ENCODE data around the gene HAUS8.

HAUS8 gene

DNA sequence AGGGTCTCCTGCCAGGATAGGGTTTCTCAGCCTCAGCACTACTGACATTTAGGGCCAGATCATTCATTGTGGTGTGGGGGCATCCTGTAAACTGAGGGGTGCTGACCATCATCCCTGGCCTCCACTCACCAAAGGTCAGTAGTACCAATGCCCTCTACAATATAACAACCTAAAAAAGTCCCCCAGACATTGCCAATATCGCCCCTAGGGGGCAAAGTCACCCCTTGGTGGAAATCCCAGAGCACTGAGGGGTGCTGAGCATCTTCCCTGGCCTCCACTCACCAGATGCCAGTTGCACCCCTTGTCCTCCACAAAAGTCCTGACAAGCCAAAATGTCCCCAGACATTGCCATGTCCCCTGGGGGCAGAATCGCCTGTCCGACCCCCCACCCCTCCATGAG lies 70.3 kb downstream of the HAUS8 start:
- no peak overlapping the region for H3K4me3 ChIP-seq (ENCODE audit: low read depth in 1 of 2, low read length in 2 of 2)

DNA sequence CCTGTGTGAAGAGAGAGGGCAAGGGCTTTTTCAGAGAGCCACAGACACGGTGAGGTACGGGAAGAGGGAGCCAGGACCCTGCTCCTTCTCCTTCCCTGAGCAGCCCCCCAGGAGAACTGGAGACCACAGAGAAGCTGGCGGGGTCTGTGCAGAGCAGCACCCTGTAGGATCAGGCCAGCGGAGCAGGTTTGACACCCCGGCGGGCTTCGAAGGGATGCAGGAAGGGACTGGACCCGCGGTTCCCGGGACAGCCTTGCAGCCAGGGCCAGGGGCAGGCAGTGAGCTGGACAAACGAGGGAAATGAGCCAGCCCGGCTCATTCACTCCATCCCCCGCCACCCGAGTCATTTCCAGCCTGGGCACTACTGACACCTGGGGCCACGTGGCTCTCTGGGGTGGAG lies 70.9 kb downstream of the HAUS8 start:
- Histone ChIP-seq H3K9ac (ENCODE audit: low read depth in 1 of 2, low read length in 2 of 2) (no peak overlapping the region), H3K27ac (ENCODE audit: low read depth, low read length) (no peak overlapping the region), H3K4me3 (ENCODE audit: low read depth in 1 of 2, low read length in 2 of 2) (no peak overlapping the region), H3K4me1 (ENCODE audit: control insufficient read depth in 1 of 2, insufficient read depth in 2 of 2, low read length in 2 of 2) (no peaks in the 10 kb centered on the region), H3K9me3 (ENCODE audit: control insufficient read depth in 1 of 2, low read length in 2 of 2) (no peaks in the 10 kb centered on the region), H3K27me3 (ENCODE audit: control insufficient read depth in 1 of 2, insufficient read depth in 2 of 2, low read length in 2 of 2) (no peaks in the 10 kb centered on the region), H3K36me3 (ENCODE audit: control insufficient read depth in 1 of 2, insufficient read depth in 2 of 2, low read length in 2 of 2) (no peaks in the 10 kb centered on the region)

More for the DNA sequence above, 70.3 kb downstream of the HAUS8 start:
- no peaks in the 10 kb centered on the region for H3K27me3 ChIP-seq (ENCODE audit: control insufficient read depth in 1 of 2, insufficient read depth in 2 of 2, low read length in 2 of 2)
- H3K4me1 ChIP-seq (ENCODE audit: control insufficient read depth in 1 of 2, insufficient read depth in 2 of 2, low read length in 2 of 2): no peaks in the 10 kb centered on the region
- no peaks in the 10 kb centered on the region for H3K9me3 ChIP-seq (ENCODE audit: control insufficient read depth in 1 of 2, low read length in 2 of 2)
- no peak overlapping the region for H3K27ac ChIP-seq (ENCODE audit: low read depth, low read length)
- H3K9ac ChIP-seq (ENCODE audit: low read depth in 1 of 2, low read length in 2 of 2): no peak overlapping the region
- no peaks in the 10 kb centered on the region for H3K36me3 ChIP-seq (ENCODE audit: control insufficient read depth in 1 of 2, insufficient read depth in 2 of 2, low read length in 2 of 2)

DNA sequence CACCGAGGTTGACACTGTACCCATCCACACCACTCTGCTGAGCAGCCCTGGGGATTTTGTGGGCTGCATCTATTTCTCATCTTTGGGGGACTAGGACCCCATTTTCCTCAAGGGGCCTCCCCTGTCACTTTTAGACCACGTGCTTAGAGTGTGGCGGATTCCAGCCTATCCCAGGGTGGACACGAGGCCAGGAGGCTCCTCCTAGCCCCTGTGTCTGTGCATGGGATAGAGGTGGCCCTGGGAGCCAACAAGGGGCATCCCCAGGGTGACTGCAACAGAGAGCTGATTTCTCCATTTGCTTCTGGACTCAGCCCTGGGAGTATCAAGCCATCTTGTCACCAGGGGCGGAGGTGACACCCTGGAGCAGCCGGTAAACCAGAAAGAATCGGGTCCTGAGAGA lies 72.8 kb downstream of the HAUS8 start:
- Histone ChIP-seq H3K36me3 (ENCODE audit: control insufficient read depth in 1 of 2, insufficient read depth in 2 of 2, low read length in 2 of 2) (no peaks in the 10 kb centered on the region), H3K9ac (ENCODE audit: low read depth in 1 of 2, low read length in 2 of 2) (no peak overlapping the region), H3K27me3 (ENCODE audit: control insufficient read depth in 1 of 2, insufficient read depth in 2 of 2, low read length in 2 of 2) (no peaks in the 10 kb centered on the region), H3K4me3 (ENCODE audit: low read depth in 1 of 2, low read length in 2 of 2) (no peak overlapping the region), H3K9me3 (ENCODE audit: control insufficient read depth in 1 of 2, low read length in 2 of 2) (peaks cover 7% of the 10 kb centered on the region in 2 donors), H3K27ac (ENCODE audit: low read depth, low read length) (no peak overlapping the region), H3K4me1 (ENCODE audit: control insufficient read depth in 1 of 2, insufficient read depth in 2 of 2, low read length in 2 of 2) (no peaks in the 10 kb centered on the region)

GRCh38 chr19:17001603-17002183 lies 73.6 kb downstream of the HAUS8 start:
- H3K9ac ChIP-seq (ENCODE audit: low read depth in 1 of 2, low read length in 2 of 2): no peak overlapping the region

More at GRCh38 chr19:17001603-17002183, 73.6 kb downstream of the HAUS8 start:
- H3K27me3 ChIP-seq (ENCODE audit: control insufficient read depth in 1 of 2, insufficient read depth in 2 of 2, low read length in 2 of 2): no peaks in the 10 kb centered on the region
- H3K27ac ChIP-seq (ENCODE audit: low read depth, low read length): no peak overlapping the region
- H3K36me3 ChIP-seq (ENCODE audit: control insufficient read depth in 1 of 2, insufficient read depth in 2 of 2, low read length in 2 of 2): no peaks in the 10 kb centered on the region
- H3K9me3 ChIP-seq (ENCODE audit: control insufficient read depth in 1 of 2, low read length in 2 of 2): peaks cover 7% of the 10 kb centered on the region in 2 donors
- no peak overlapping the region for H3K4me3 ChIP-seq (ENCODE audit: low read depth in 1 of 2, low read length in 2 of 2)
- H3K4me1 ChIP-seq (ENCODE audit: control insufficient read depth in 1 of 2, insufficient read depth in 2 of 2, low read length in 2 of 2): no peaks in the 10 kb centered on the region

All from duodenal mucosa (tissue), 2 donors.